OCI-LY1 (cell line): ENCODE results near the gene ITGA2.

Experiments used
- EZH2 ChIP-seq: fragments of 200-600 bp; sonication (generic), shearing (Covaris generic); IDR thresholded peaks from 2 replicates; pipeline ENCODE4 v1.8.0; 2017; ENCODE audit warnings: borderline replicate concordance, mixed run types, mild to moderate bottlenecking, antibody characterized with exemption, low read length, moderate library complexity, mixed read lengths
- TF ChIP-seq, protein P1 (sequence below): fragments of 200-600 bp; sonication (generic), shearing (Covaris generic); IDR thresholded peaks from 2 replicates; pipeline ENCODE4 v1.5.1; 2017; ENCODE audit warnings: mild to moderate bottlenecking, antibody characterized with exemption, low read length, moderate library complexity, mixed read lengths

GRCh38 chr5:52994266-52994665, 5.1 kb downstream of the ITGA2 start:
- TF ChIP-seq, protein P1, sequence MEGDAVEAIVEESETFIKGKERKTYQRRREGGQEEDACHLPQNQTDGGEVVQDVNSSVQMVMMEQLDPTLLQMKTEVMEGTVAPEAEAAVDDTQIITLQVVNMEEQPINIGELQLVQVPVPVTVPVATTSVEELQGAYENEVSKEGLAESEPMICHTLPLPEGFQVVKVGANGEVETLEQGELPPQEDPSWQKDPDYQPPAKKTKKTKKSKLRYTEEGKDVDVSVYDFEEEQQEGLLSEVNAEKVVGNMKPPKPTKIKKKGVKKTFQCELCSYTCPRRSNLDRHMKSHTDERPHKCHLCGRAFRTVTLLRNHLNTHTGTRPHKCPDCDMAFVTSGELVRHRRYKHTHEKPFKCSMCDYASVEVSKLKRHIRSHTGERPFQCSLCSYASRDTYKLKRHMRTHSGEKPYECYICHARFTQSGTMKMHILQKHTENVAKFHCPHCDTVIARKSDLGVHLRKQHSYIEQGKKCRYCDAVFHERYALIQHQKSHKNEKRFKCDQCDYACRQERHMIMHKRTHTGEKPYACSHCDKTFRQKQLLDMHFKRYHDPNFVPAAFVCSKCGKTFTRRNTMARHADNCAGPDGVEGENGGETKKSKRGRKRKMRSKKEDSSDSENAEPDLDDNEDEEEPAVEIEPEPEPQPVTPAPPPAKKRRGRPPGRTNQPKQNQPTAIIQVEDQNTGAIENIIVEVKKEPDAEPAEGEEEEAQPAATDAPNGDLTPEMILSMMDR, result no peak
- no peak for TF ChIP-seq EZH2
